HG03378 (cell line): ENCODE measurements around the gene TMSB4X.
A peak's percentile ranks its signal among the peaks of the same experiment; 100 is the strongest.
"Not testable (repeated sequence)": the region's sequence is repeated elsewhere in the genome, so short reads cannot be mapped to it uniquely, and the experiment has no call there.

ENCODE experiments used
- ATAC-seq: cut with Tn5 transposase; IDR thresholded peaks from one replicate; pipeline ENCODE4 v1.9.1; 2021; ENCODE audit warnings: mild to moderate bottlenecking, moderate library complexity; ENCODE audit not compliant: unreplicated experiment

TMSB4X gene

DNA sequence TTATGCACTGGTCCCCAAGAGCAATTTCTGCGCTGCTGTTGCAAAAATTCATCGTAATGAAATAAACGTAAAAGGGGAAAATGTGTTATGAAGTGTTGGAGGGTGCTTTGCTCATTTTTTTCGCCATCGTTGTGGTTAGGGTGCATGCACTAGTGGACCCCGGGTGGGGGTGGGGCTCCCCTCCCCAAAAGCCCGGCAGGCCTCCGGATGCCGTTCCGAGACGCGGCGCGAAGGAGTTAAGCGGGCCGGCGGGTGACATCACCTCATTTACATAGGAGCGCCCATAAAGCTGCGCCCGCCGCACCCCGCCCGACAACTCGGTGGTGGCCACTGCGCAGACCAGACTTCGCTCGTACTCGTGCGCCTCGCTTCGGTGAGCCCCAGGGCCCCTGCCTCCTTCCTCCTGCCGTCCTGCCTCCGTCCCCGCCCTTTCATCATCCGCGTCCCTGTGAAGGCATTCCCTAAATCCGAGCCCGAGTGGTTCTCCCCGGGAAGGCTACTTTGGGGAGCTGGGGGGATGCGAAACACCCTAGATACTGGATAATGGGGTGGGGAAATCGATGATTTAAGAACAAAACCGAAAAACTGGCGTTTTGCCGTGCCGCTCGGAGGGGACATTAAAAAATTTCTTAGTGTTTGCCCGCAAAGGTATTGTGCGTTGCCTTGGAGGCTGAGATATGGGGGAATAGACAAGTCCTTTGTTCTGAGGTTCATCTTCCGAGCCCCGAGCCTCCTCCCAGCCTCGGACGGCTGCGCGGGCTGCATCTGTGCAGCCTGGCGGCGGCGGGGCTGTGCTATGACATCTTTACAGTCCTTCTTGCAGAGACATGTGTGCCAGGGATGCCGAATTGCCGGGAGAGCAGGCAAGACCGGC, at the start of gene TMSB4X:
TMSB4X (plus strand) TSS at position 315 of the 874 bp plus-strand sequence.
- ATAC-seq: peak; percentile 34

GRCh38 chrX:12929701-12930100, 45.2 kb upstream of the TMSB4X start:
- ATAC-seq: no peak

- ATAC-seq: no peak
Observed at GRCh38 chrX:12930150-12930549, 44.8 kb upstream of the TMSB4X start.

DNA sequence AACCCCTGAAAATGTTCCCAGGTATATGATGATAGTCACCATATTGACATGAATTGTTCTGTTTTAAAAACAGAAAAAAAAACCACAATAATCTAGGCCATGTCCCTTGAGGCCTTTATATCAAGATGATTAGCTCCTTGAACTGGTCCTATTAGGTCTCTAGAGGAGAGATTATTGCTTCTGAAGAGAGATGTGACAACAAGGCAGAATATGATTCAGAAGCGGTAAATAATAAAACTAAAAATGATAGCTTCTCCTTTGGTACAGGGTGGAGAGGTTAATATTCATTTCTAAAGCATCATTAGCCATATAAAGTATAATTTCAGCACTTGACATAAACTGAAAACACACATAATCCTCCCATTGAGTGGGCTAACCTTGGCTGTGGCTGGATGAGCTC, 42.7 kb upstream of the TMSB4X start:
- no peak for ATAC-seq

- ATAC-seq: no peak
Observed at GRCh38 chrX:12934850-12935249, 40.1 kb upstream of the TMSB4X start.

DNA sequence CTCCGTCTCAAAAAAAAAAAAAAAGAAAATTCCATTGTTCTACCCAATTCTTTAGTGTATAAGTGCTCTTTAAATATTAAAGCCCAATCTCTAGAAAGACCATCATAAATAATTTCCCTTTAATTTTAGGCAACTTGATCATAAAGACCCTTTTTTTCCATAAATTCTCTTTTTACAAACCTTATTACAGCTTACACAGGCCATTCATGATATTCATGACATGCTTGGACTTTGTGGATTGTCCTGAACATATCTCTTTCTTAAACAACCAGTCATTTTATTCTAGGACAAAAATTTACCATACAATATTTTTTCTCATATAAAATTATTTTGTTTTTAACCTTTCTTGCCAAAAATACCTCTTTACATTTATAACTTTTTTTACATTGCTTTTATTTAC, 38.0 kb upstream of the TMSB4X start:
- ATAC-seq: no peak

DNA sequence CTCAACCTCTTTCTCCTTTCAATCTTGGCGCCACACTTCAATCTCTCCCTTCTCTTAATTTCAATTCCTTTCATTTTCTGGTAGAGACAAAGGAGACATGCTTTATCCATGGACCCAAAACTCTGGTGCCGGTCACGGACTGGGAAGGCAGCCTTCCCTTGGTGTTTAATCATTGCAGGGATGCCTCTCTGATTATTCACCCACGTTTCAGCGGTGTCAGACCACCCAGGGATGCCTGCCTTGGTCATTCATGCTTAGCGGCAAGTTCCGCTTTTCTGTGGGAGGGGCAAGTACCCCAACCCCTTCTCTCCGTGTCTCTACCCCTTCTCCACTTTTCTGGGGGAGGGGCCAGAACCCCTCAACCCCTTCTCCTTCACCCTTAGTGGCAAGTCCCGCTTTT, 34.4 kb upstream of the TMSB4X start:
- ATAC-seq: not testable (repeated sequence)

DNA sequence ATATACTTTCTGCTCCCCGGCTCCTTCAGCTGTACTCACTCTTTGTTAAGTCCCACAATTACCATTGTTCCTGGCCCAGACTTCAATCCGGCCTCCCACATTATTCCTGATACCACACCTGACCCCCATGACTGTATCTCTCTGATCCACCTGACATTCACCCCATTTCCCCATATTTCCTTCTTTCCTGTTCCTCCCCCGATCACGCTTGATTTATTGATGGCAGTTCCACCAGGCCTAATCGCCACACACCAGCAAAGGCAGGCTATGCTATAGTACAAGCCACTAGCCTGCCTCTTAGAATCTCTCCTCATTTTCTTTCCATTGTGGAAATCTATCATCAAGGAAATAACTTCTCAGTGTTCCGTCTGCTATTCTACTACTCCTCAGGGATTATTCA, 31.3 kb upstream of the TMSB4X start:
- not testable (repeated sequence) for ATAC-seq

- not testable (repeated sequence) for ATAC-seq
Observed at GRCh38 chrX:12944452-12944851, 30.5 kb upstream of the TMSB4X start.

GRCh38 chrX:12945494-12945893, 29.4 kb upstream of the TMSB4X start:
- no peak for ATAC-seq

GRCh38 chrX:12946406-12946805, 28.5 kb upstream of the TMSB4X start:
- ATAC-seq: no peak

GRCh38 chrX:12946838-12947544, 27.9 kb upstream of the TMSB4X start:
- peak; percentile 33 for ATAC-seq

DNA sequence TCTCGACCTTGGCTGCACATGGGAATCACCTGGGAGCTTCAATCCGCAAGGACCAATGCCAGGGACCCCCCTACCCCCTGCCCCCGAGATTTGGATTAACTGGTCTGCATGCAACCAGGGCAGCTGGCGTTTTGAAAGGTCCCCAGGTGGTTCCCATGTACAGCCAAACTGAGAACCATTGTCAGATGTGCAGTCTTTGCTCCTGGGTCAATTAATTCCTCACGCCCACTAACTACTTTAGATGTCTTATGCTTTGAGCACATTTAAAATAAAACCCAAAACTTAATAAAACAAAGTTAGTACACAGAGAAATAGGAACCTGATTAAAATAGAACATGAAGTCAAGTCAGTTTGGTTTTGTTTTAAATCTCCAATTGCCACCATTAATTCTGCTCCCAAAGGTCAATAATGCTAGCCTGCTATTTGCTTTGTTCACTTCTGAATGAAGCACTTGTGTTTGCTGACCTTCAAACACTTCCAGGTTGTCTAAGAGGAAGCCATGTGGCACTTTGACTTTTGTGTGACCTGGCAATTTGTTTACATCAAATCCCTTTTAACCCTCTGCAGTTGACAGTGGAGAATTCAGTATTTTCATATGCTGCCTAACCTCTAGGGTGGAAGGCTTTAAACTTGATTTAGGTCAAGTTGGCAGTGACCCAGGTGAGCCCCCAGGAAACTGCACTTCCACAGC, 27.2 kb upstream of the TMSB4X start:
- ATAC-seq: no peak

DNA sequence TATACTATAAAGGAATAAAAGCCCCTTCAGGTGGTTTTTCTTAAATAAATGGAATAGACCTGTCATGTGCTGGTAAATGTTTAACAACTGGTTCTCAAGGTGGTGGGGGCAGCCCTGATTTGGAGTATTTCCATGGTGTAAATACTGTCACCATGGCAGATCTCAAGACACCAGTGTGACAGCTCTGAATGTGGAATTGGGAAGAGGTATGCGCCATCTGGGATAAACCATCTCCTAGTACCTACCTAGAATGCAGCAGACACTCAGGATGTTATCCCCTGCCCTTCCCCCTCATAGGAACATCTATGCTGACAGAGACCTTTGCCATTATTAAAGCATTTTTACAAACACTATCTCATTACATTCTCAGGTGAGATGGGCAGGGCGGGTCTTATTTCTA, 26.4 kb upstream of the TMSB4X start:
- ATAC-seq: no peak

- ATAC-seq: no peak
Observed at GRCh38 chrX:12949205-12949926, 25.5 kb upstream of the TMSB4X start.

GRCh38 chrX:12949927-12950656, 24.8 kb upstream of the TMSB4X start:
- peak; percentile 65 for ATAC-seq

GRCh38 chrX:12950851-12951594, 23.9 kb upstream of the TMSB4X start:
- peak; percentile 37 for ATAC-seq

- ATAC-seq: no peak
Observed at GRCh38 chrX:12951595-12951975, 23.3 kb upstream of the TMSB4X start.

- no peak for ATAC-seq
Observed at GRCh38 chrX:12953420-12953819, 21.5 kb upstream of the TMSB4X start.

- ATAC-seq: no peak
Observed at GRCh38 chrX:12954376-12954775, 20.5 kb upstream of the TMSB4X start.
